NCI-H1436 (cell line): ENCODE results near the gene OSBPL9.

Source experiments
- DNase-seq: peaks from one replicate; lab custom pipeline; 2025; lab: John Stamatoyannopoulos, UW

Gene OSBPL9

GRCh38 chr1:51616903-51617708 is at the start of gene OSBPL9:
Gene OSBPL9 (plus strand): TSS chr1:51617092. CDS start chr1:51617111, 19 bp downstream.
- DNase-seq, result peak; percentile 90

GRCh38 chr1:51567653-51568052 is 49.2 kb upstream of the OSBPL9 start:
- DNase-seq, result no peak

- no peak for DNase-seq
These were observed 48.5 kb upstream of the OSBPL9 start for GRCh38 chr1:51568231-51568935.

- no peak for DNase-seq
These were observed 47.4 kb upstream of the OSBPL9 start for GRCh38 chr1:51569284-51570062.

- no peak for DNase-seq
These were observed 46.7 kb upstream of the OSBPL9 start for GRCh38 chr1:51570063-51570710.

- DNase-seq, result no peak
These were observed 44.5 kb upstream of the OSBPL9 start for GRCh38 chr1:51572365-51572764.

- DNase-seq, result no peak
These were observed 42.1 kb upstream of the OSBPL9 start for GRCh38 chr1:51574796-51575195.

- DNase-seq, result peak; percentile 3
These were observed 41.3 kb upstream of the OSBPL9 start for GRCh38 chr1:51575406-51576084.

- DNase-seq, result no peak
These were observed 40.8 kb upstream of the OSBPL9 start for GRCh38 chr1:51576085-51576444.

- DNase-seq, result no peak
These were observed 40.0 kb upstream of the OSBPL9 start for GRCh38 chr1:51576923-51577322.

- DNase-seq, result no peak
These were observed 38.3 kb upstream of the OSBPL9 start for GRCh38 chr1:51578383-51579109.

- no peak for DNase-seq
These were observed 35.7 kb upstream of the OSBPL9 start for GRCh38 chr1:51581238-51581637.

GRCh38 chr1:51583532-51583931 is 33.4 kb upstream of the OSBPL9 start:
- no peak for DNase-seq

GRCh38 chr1:51584021-51584420 is 32.9 kb upstream of the OSBPL9 start:
- no peak for DNase-seq

GRCh38 chr1:51592711-51593110 is 24.2 kb upstream of the OSBPL9 start:
- DNase-seq, result no peak

GRCh38 chr1:51594716-51595115 is 22.2 kb upstream of the OSBPL9 start:
- DNase-seq, result no peak

GRCh38 chr1:51600529-51600928 is 16.4 kb upstream of the OSBPL9 start:
- no peak for DNase-seq

GRCh38 chr1:51600965-51601364 is 15.9 kb upstream of the OSBPL9 start:
- no peak for DNase-seq

GRCh38 chr1:51605961-51606723 is 10.8 kb upstream of the OSBPL9 start:
- DNase-seq, result no peak

- no peak for DNase-seq
These were observed 9.2 kb upstream of the OSBPL9 start for GRCh38 chr1:51607681-51608095.
